DND-41 (cell line): Measurements from ENCODE around the gene FAM209B.

ENCODE experiments used
- EZH2 ChIP-seq: IDR thresholded peaks from 3 replicates; pipeline ENCODE4 v1.6.1; 2012; ENCODE audit warnings: borderline replicate concordance, low read depth, mild to moderate bottlenecking, moderate library complexity, low read length, inconsistent platforms; ENCODE audit not compliant: severe bottlenecking
- TF ChIP-seq, protein P1 (sequence below): IDR thresholded peaks from 2 replicates; pipeline ENCODE4 v1.5.1; 2012; ENCODE audit warnings: borderline replicate concordance, low read length, moderate library complexity, mild to moderate bottlenecking; ENCODE audit not compliant: poor library complexity, severe bottlenecking; ENCODE audit errors: extremely low read depth

DNA sequence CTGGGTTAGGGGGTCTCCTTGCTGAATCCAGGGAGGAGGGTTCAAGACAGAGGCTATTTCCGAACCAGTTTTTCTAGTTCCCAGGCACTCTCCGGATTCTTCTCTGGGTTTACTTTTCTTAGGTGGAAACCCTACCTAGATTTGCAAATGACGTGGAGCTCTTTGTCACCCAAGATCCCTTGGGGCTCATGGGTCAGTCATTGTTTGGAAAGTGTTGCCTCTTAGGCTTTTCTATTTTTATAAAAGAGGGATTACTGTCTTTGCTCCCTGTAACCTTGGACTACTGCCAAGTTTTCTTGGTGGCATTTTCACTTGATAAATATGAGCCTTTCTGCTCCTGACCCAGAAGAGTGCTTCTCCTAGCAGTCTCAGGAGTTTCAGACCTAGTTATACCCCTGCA lies 33.6 kb downstream of the FAM209B start:
- TF ChIP-seq, protein P1, sequence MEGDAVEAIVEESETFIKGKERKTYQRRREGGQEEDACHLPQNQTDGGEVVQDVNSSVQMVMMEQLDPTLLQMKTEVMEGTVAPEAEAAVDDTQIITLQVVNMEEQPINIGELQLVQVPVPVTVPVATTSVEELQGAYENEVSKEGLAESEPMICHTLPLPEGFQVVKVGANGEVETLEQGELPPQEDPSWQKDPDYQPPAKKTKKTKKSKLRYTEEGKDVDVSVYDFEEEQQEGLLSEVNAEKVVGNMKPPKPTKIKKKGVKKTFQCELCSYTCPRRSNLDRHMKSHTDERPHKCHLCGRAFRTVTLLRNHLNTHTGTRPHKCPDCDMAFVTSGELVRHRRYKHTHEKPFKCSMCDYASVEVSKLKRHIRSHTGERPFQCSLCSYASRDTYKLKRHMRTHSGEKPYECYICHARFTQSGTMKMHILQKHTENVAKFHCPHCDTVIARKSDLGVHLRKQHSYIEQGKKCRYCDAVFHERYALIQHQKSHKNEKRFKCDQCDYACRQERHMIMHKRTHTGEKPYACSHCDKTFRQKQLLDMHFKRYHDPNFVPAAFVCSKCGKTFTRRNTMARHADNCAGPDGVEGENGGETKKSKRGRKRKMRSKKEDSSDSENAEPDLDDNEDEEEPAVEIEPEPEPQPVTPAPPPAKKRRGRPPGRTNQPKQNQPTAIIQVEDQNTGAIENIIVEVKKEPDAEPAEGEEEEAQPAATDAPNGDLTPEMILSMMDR: no peak
- no peak for TF ChIP-seq EZH2
